IMR-90 (cell line): ENCODE results near the gene ATP8B3. TPM values are rescaled to one million over a fixed set of nuclear protein-coding genes. Genes with fewer than 3 reads are reported as not detected.
A peak's percentile ranks its signal among the peaks of the same experiment; 100 is the strongest.

ENCODE experiments used
- ATAC-seq: fragments of 200-7000 bp; cut with Tn5 transposase; 2 replicates; pipeline ENCODE4 v1.9.1; 2020; ENCODE audit warnings: low read depth, mild to moderate bottlenecking, moderate library complexity
- BruUV-seq: library from RNA; stranded (reverse); fragments of 400-500 nt; replicated peaks from 2 replicates; lab custom pipeline; 2021; lab: Mats Ljungman, UMichigan
- CTCF ChIA-PET: fragments of 300-600 bp; formaldehyde crosslinking; extraction: SDS; loops from one replicate; lab custom pipeline; 2021; ENCODE audit warnings: antibody characterized with exemption; lab: Yijun Ruan, JAX
- POLR2A ChIA-PET: fragments of 300-600 bp; sonication (Branson Sonifier 250); formaldehyde crosslinking; loops from one replicate; lab custom pipeline; 2022; ENCODE audit warnings: antibody characterized with exemption; ENCODE audit not compliant: unreplicated experiment; lab: Charles Lee
- DNase-seq: peaks from one replicate; pipeline ENCODE4 v3.0.0; 2013
- H2AFZ ChIP-seq: replicated peaks from 2 replicates; pipeline ENCODE3; 2013; ENCODE audit warnings: low read length, mild to moderate bottlenecking; ENCODE audit not compliant: poor library complexity
- H2AK5ac ChIP-seq: 2 replicates; pipeline ENCODE4 v1.6.1; 2013; ENCODE audit warnings: low read depth, low read length, inconsistent platforms
- H2AK9ac ChIP-seq: replicated peaks from 2 replicates; pipeline ENCODE3; 2013; ENCODE audit warnings: mild to moderate bottlenecking, low read depth, low read length, moderate library complexity; ENCODE audit not compliant: poor library complexity
- H2BK120ac ChIP-seq: 2 replicates; pipeline ENCODE4 v1.6.1; 2013; ENCODE audit warnings: low read depth, low read length, inconsistent platforms
- H2BK15ac ChIP-seq: 3 replicates; pipeline ENCODE4 v1.6.1; 2013; ENCODE audit warnings: low read depth, low read length, inconsistent platforms
- H2BK20ac ChIP-seq: 2 replicates; pipeline ENCODE4 v1.6.1; 2013; ENCODE audit warnings: low read depth, mild to moderate bottlenecking, inconsistent platforms, low read length, moderate library complexity
- H2BK5ac ChIP-seq: 2 replicates; pipeline ENCODE4 v1.6.1; 2013; ENCODE audit warnings: mild to moderate bottlenecking, low read depth, low read length, inconsistent platforms; ENCODE audit not compliant: poor library complexity, severe bottlenecking
- H3K14ac ChIP-seq: replicated peaks from 2 replicates; pipeline ENCODE4 v1.6.1; 2013; ENCODE audit warnings: low read depth, low read length, inconsistent platforms
- H3K18ac ChIP-seq: 2 replicates; pipeline ENCODE4 v1.6.1; 2013; ENCODE audit warnings: low read depth, low read length, control low read depth
- H3K23ac ChIP-seq: 2 replicates; pipeline ENCODE4 v1.6.1; 2013; ENCODE audit warnings: low read depth, low read length, inconsistent platforms
- H3K27ac ChIP-seq: 2 replicates; pipeline ENCODE4 v1.5.1; 2013; ENCODE audit warnings: mild to moderate bottlenecking, control low read depth, low read length; ENCODE audit not compliant: insufficient read depth
- H3K27me3 ChIP-seq: 2 replicates; pipeline ENCODE4 v1.6.1; 2013; ENCODE audit warnings: low read length; ENCODE audit not compliant: control insufficient read depth, insufficient read depth
- H3K36me3 ChIP-seq: 2 replicates; pipeline ENCODE4 v1.6.1; 2013; ENCODE audit warnings: low read length, mixed read lengths; ENCODE audit not compliant: control insufficient read depth, insufficient read depth
- H3K4ac ChIP-seq: 2 replicates; pipeline ENCODE4 v1.6.1; 2013; ENCODE audit warnings: low read depth, low read length, inconsistent platforms
- H3K4me1 ChIP-seq: 2 replicates; pipeline ENCODE4 v1.6.1; 2013; ENCODE audit warnings: low read length, mixed read lengths; ENCODE audit not compliant: control insufficient read depth, insufficient read depth
- H3K4me2 ChIP-seq: 2 replicates; pipeline ENCODE4 v1.6.1; 2013; ENCODE audit warnings: low read depth, mild to moderate bottlenecking, control low read depth, low read length, moderate library complexity
- H3K4me3 ChIP-seq: 2 replicates; pipeline ENCODE4 v1.5.1; 2013; ENCODE audit warnings: low read depth, mild to moderate bottlenecking, control low read depth, low read length, moderate library complexity; ENCODE audit not compliant: insufficient read depth
- H3K56ac ChIP-seq: 2 replicates; pipeline ENCODE4 v1.6.1; 2013; ENCODE audit warnings: low read length, inconsistent platforms; ENCODE audit not compliant: insufficient read depth; ENCODE audit errors: extremely low read depth
- H3K79me1 ChIP-seq, 2 experiments: 2 replicates each; pipeline ENCODE4 v1.6.1; 2013; ENCODE audit warnings: low read length in 2 of 2, inconsistent platforms in 1 of 2, low read depth in 1 of 2
- H3K9ac ChIP-seq: 2 replicates; pipeline ENCODE4 v1.6.1; 2013; ENCODE audit warnings: low read depth, low read length, control low read depth
- H3K9me1 ChIP-seq: 2 replicates; pipeline ENCODE4 v1.6.1; 2013; ENCODE audit warnings: low read length, inconsistent platforms; ENCODE audit not compliant: insufficient read depth
- H3K9me3 ChIP-seq: 2 replicates; pipeline ENCODE4 v1.6.1; 2013; ENCODE audit warnings: low read length; ENCODE audit not compliant: control insufficient read depth, insufficient read depth
- H4K20me1 ChIP-seq: 2 replicates; pipeline ENCODE4 v1.6.1; 2013; ENCODE audit warnings: low read length, inconsistent platforms; ENCODE audit not compliant: insufficient read depth
- H4K5ac ChIP-seq: 2 replicates; pipeline ENCODE4 v1.6.1; 2013; ENCODE audit warnings: mild to moderate bottlenecking, low read depth, low read length, control low read depth
- H4K8ac ChIP-seq, 2 experiments: 2 replicates each; pipeline ENCODE4 v1.6.1; 2013; ENCODE audit warnings: low read depth in 2 of 2, low read length in 2 of 2, control low read depth in 1 of 2, inconsistent platforms in 1 of 2
- H4K91ac ChIP-seq: 2 replicates; pipeline ENCODE4 v1.6.1; 2013; ENCODE audit warnings: low read depth, low read length, inconsistent platforms; ENCODE audit not compliant: insufficient read depth
- BHLHE40 ChIP-seq: fragments of 150-350 bp; IDR thresholded peaks from 2 replicates; pipeline ENCODE4 v1.6.1; 2016; ENCODE audit warnings: mild to moderate bottlenecking, low read depth, low read length
- CEBPB ChIP-seq: IDR thresholded peaks from 2 replicates; pipeline ENCODE4 v1.6.1; 2012; ENCODE audit warnings: low read depth, low read length, improper control_type of control experiment
- CHD1 ChIP-seq: IDR thresholded peaks from 2 replicates; pipeline ENCODE4 v1.6.1; 2012; ENCODE audit warnings: low read depth, low read length, improper control_type of control experiment
- CTCF ChIP-seq: conservative IDR thresholded peaks from 2 replicates; pipeline ENCODE4 v1.5.1; 2012; ENCODE audit warnings: mild to moderate bottlenecking, low read depth, low read length, improper control_type of control experiment
- ELK1 ChIP-seq: fragments of 150-350 bp; IDR thresholded peaks from 2 replicates; pipeline ENCODE4 v1.6.1; 2016; ENCODE audit warnings: low read depth, mild to moderate bottlenecking, low read length, moderate library complexity, borderline replicate concordance
- FOS ChIP-seq: fragments of 150-350 bp; IDR thresholded peaks from 2 replicates; pipeline ENCODE4 v1.6.1; 2016; ENCODE audit warnings: low read depth, low read length
- MAFK ChIP-seq: IDR thresholded peaks from 2 replicates; pipeline ENCODE4 v1.6.1; 2012; ENCODE audit warnings: low read depth, low read length, improper control_type of control experiment
- MAZ ChIP-seq: IDR thresholded peaks from 2 replicates; pipeline ENCODE4 v1.6.1; 2012; ENCODE audit warnings: low read depth, mild to moderate bottlenecking, low read length, improper control_type of control experiment, moderate library complexity, borderline replicate concordance
- MXI1 ChIP-seq: IDR thresholded peaks from 2 replicates; pipeline ENCODE4 v1.6.1; 2012; ENCODE audit warnings: low read depth, mild to moderate bottlenecking, low read length, moderate library complexity, borderline replicate concordance
- NFE2L2 ChIP-seq: fragments of 150-350 bp; IDR thresholded peaks from 2 replicates; pipeline ENCODE4 v1.6.1; 2016; ENCODE audit warnings: low read depth, mild to moderate bottlenecking, low read length
- POLR2A ChIP-seq: IDR thresholded peaks from 2 replicates; pipeline ENCODE4 v1.6.1; 2012; ENCODE audit warnings: mild to moderate bottlenecking, low read depth, low read length
- RAD21 ChIP-seq: IDR thresholded peaks from 2 replicates; pipeline ENCODE4 v1.6.1; 2012; ENCODE audit warnings: low read length, improper control_type of control experiment
- RCOR1 ChIP-seq: IDR thresholded peaks from 2 replicates; pipeline ENCODE4 v1.6.1; 2012; ENCODE audit warnings: mild to moderate bottlenecking, low read length, improper control_type of control experiment; ENCODE audit not compliant: insufficient replicate concordance
- RFX5 ChIP-seq: IDR thresholded peaks from 2 replicates; pipeline ENCODE4 v1.8.0; 2012; ENCODE audit warnings: low read depth, mild to moderate bottlenecking, low read length, moderate library complexity
- SMC3 ChIP-seq: fragments of 150-350 bp; IDR thresholded peaks from 2 replicates; pipeline ENCODE4 v1.6.1; 2016; ENCODE audit warnings: low read depth, mild to moderate bottlenecking, antibody characterized with exemption, low read length, moderate library complexity
- USF2 ChIP-seq: fragments of 150-350 bp; IDR thresholded peaks from 2 replicates; pipeline ENCODE4 v1.6.1; 2017; ENCODE audit warnings: mild to moderate bottlenecking, antibody characterized with exemption, low read length, low read depth
- WGBS, 2 experiments: methylation state at CpG; one replicate each; pipeline versions ENCODE4 v1.1.5 to v1.1.7; 2013; ENCODE audit warnings: missing lambda C conversion rate in 2 of 2; ENCODE audit not compliant: insufficient read length in 1 of 2; ENCODE audit errors: extremely low coverage in 2 of 2; 5-methylcytosine and 5-hydroxymethylcytosine counted together
- dilution Hi-C: fragments of 300-500 bp; cut with HindIII; formaldehyde crosslinking; loops from one replicate; pipeline ENCODE4 v1.14.3; 2018; ENCODE audit warnings: low sequenced_read_pairs; ENCODE audit not compliant: unreplicated experiment
- in situ Hi-C: fragments of 300-500 bp; cut with MboI; formaldehyde crosslinking; loops from 3 replicates; pipeline ENCODE4 v1.14.3; 2019; ENCODE audit warnings: low sequenced_read_pairs, inconsistent platforms, mixed read lengths
- intact Hi-C: fragments of 100-400 bp; cut with micrococcal nuclease; formaldehyde crosslinking; loops from 2 replicates; pipeline ENCODE4 v1.10.0; 2022
- polyA plus RNA-seq, 3 experiments: library from polyadenylated mRNA; depleted of rRNA; stranded (reverse); fragments of >200 nt; gene quantifications; 2 replicates each; pipeline ENCODE4 v1.2.3, GENCODE V29; 2012; ENCODE audit warnings: low replicate concordance in 1 of 3
- total RNA-seq: library from RNA; depleted of rRNA; stranded (reverse); fragments of >200 nt; gene quantifications from 2 replicates; pipeline ENCODE4 v1.2.3, GENCODE V29; 2012

Gene ATP8B3
- total and polyA plus RNA-seq, 2 of the 4 experiments (the other 2 are of a cell fraction), result 1.6 to 8.1 TPM

DNA sequence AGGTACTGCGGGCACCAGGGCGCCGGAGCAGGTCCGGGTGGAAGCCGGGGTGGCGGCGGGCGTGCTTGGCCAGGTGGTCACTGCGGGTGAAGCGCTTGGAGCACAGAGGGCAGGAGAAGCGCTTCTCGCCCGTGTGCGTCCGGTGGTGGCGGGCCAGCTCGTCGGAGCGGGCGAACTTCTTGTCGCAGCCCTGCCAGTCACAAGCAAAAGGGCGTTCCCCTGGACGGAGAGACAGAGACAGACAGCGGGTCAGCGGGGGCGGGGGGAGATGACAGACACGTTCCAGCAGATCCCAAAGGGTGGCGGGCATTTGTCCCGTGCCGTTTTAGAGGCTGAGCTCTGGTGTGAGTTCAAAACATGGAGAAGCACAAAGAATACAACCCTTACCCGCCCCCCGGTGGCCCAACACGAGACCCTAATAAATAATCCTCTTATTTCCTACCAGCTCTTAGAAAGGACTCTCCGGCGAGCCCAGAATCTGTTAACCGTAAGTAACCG lies 42.5 kb upstream of the ATP8B3 start:
- intact Hi-C loops (no loop called here), in situ Hi-C loops (no loop called here), dilution Hi-C loops (no loop called here)
- H3K4ac ChIP-seq, result peak overlapping the region; percentile 70
- no peak overlapping the region for H3K14ac ChIP-seq
- H2AK5ac ChIP-seq, result peak overlapping the region; percentile 7; the same call in 1 of the 2 replicates
- no TSS peak for BruUV-seq
- no peak overlapping the region for H2BK15ac ChIP-seq
- H2BK120ac ChIP-seq, result no peak overlapping the region; the same call in 1 of the 2 replicates
- H4K8ac ChIP-seq, result peak overlapping the region in 1 of 2 experiments; percentile 76; a peak in 2 of 4 replicates
- ChIA-PET CTCF (no interaction called here), POLR2A (no interaction called here)
- peak overlapping the region; percentile 68 for H2BK5ac ChIP-seq
- peaks cover 41% of the 10 kb centered on the region for H3K4me1 ChIP-seq
- no peaks in the 10 kb centered on the region for H3K36me3 ChIP-seq
- peaks cover 16 to 83% of the 10 kb centered on the region in 2 experiments for H3K79me1 ChIP-seq
- H4K5ac ChIP-seq, result no peak overlapping the region; the same call in 1 of the 2 replicates
- peak overlapping the region; percentile 78 for H2AK9ac ChIP-seq
- ATAC-seq (no peak), DNase-seq (no peak)
- H2AFZ ChIP-seq, result peak overlapping the region; percentile 60
- no peaks in the 10 kb centered on the region for H3K9me3 ChIP-seq
- H3K4me2 ChIP-seq, result peak overlapping the region; percentile 80; the same call in 1 of the 2 replicates
- H3K23ac ChIP-seq, result peak overlapping the region; percentile 64; the same call in 1 of the 2 replicates
- no peak for TF ChIP-seq NFE2L2
- no peak for TF ChIP-seq ELK1
- TF ChIP-seq MXI1, result no peak
- no peak for TF ChIP-seq RAD21
- no peak for TF ChIP-seq BHLHE40
- no peak for TF ChIP-seq POLR2A
- no peak for TF ChIP-seq MAZ
- TF ChIP-seq RCOR1, result no peak
- no peak for TF ChIP-seq USF2
- no peak for TF ChIP-seq CTCF
- TF ChIP-seq FOS, result no peak
- no peak for TF ChIP-seq RFX5
- TF ChIP-seq CHD1, result no peak
- no peak for TF ChIP-seq MAFK
- no peak for TF ChIP-seq CEBPB
- no peak for TF ChIP-seq SMC3
- peak overlapping the region; percentile 32; the same call in 1 of the 2 replicates for H3K56ac ChIP-seq
- peak overlapping the region; percentile 68 for H3K27ac ChIP-seq
- no peak overlapping the region for H2BK20ac ChIP-seq
- peak overlapping the region; percentile 80; the same call in 1 of the 2 replicates for H4K91ac ChIP-seq
- WGBS, 2 experiments, result 58% methylated on average over 14 of the region's 37 CpGs; no CpG with 5 or more reads in 1 of the 2 experiments
- H3K27me3 ChIP-seq, result no peaks in the 10 kb centered on the region
- H3K4me3 ChIP-seq, result no peak overlapping the region
- H3K18ac ChIP-seq, result no peak overlapping the region
- H3K9ac ChIP-seq, result 0 out of 2 replicates have a peak overlapping the region, but pooled peaks have one; percentile 37
- H4K20me1 ChIP-seq, result peaks cover 64% of the 10 kb centered on the region
- peaks cover 7% of the 10 kb centered on the region; the same call in 1 of the 2 replicates for H3K9me1 ChIP-seq
